AG04450 (cell line): Measurements from ENCODE around the gene DRD5. TPM values are rescaled to one million over a fixed set of nuclear protein-coding genes. Genes with fewer than 3 reads are reported as not detected.
"Not testable (repeated sequence)": the region's sequence is repeated elsewhere in the genome, so short reads cannot be mapped to it uniquely, and the experiment has no call there.

ENCODE experiments used
- CTCF ChIA-PET: fragments of 300-600, 350-600 bp; formaldehyde crosslinking; extraction: SDS; loops from one replicate; lab custom pipeline; 2022; ENCODE audit warnings: antibody characterized with exemption, inconsistent platforms; lab: Charles Lee
- POLR2A ChIA-PET: fragments of 350-600 bp; formaldehyde crosslinking; extraction: SDS; loops from one replicate; lab custom pipeline; 2021; ENCODE audit warnings: antibody characterized with exemption, inconsistent platforms; lab: Yijun Ruan, JAX
- DNase-seq: peaks from one replicate; pipeline ENCODE4 v3.0.0-alpha.2; 2011; ENCODE audit warnings: low read depth, low spot score
- H3K27ac ChIP-seq: one replicate; pipeline ENCODE4 v1.5.1; 2012; ENCODE audit warnings: low read depth, low read length, control low read depth
- H3K27me3 ChIP-seq: one replicate; pipeline ENCODE4 v1.6.0; 2012; ENCODE audit warnings: low read length; ENCODE audit not compliant: control insufficient read depth, insufficient read depth
- H3K4me3 ChIP-seq: 2 replicates; pipeline ENCODE4 v1.5.1; 2011; ENCODE audit warnings: mild to moderate bottlenecking, low read depth, low read length, control low read depth
- H3K9me3 ChIP-seq: 2 replicates; pipeline ENCODE4 v1.5.1; 2012; ENCODE audit warnings: low read length; ENCODE audit not compliant: control insufficient read depth, insufficient read depth
- polyA plus RNA-seq: library from polyadenylated mRNA; depleted of rRNA; stranded (reverse); fragments of >200 nt; gene quantifications from 2 replicates; pipeline ENCODE4 v1.2.3, GENCODE V29; 2011
- TF ChIP-seq, protein P1 (sequence below): IDR thresholded peaks from 2 replicates; pipeline ENCODE4 v1.5.1; 2011; ENCODE audit warnings: low read depth, low read length, control low read depth, inconsistent platforms

DRD5 gene
- polyA plus RNA-seq, 1 experiment, result not detected

DNA sequence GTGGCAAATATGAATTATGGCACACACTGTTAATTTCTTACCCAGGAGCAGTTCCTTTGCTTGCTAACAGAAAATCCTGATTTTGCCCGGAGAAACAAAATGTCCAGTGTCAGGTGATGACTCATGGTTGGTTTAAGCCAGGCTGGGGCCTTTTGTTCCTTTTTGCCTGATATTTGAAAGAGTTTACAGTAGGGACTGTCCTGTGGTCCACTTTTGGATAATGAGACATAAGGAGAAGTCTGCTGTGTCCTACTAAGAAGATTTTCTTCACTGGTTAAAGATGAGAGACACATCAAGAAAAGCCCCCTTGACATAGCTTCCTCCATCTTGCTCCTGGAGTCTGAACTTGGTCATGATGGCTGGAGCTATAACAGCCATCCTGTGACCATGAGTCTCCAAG, 12.1 kb upstream of the DRD5 start:
- TF ChIP-seq, protein P1, sequence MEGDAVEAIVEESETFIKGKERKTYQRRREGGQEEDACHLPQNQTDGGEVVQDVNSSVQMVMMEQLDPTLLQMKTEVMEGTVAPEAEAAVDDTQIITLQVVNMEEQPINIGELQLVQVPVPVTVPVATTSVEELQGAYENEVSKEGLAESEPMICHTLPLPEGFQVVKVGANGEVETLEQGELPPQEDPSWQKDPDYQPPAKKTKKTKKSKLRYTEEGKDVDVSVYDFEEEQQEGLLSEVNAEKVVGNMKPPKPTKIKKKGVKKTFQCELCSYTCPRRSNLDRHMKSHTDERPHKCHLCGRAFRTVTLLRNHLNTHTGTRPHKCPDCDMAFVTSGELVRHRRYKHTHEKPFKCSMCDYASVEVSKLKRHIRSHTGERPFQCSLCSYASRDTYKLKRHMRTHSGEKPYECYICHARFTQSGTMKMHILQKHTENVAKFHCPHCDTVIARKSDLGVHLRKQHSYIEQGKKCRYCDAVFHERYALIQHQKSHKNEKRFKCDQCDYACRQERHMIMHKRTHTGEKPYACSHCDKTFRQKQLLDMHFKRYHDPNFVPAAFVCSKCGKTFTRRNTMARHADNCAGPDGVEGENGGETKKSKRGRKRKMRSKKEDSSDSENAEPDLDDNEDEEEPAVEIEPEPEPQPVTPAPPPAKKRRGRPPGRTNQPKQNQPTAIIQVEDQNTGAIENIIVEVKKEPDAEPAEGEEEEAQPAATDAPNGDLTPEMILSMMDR, result no peak
- H3K4me3 ChIP-seq, result no peak overlapping the region
- POLR2A ChIA-PET, result no interaction called here
- no peaks in the 10 kb centered on the region for H3K27me3 ChIP-seq
- peaks cover 9% of the 10 kb centered on the region for H3K9me3 ChIP-seq
- CTCF ChIA-PET, result no interaction called here
- no peak overlapping the region for H3K27ac ChIP-seq
- no peak for DNase-seq

DNA sequence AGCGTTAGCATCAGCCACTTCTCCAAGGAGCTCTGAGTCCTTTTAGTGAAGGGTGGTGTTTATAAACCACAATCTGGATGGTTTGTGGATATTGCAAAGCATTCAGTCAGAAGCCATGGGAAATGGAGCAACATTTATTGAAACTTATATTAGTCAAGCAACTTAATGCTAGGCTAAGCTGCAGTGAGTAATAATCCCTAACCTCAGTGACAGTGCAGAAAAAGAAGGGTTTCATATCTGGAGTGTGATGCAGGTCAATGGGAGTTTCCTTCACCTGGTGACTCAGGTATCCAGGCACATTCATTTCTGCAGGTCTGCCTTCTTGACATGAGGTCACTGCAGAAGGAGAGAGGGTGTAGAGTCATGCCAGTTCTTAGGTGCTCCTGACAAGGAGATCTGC, 10.4 kb upstream of the DRD5 start:
- Histone ChIP-seq H3K27ac (no peak overlapping the region), H3K9me3 (peaks cover 18% of the 10 kb centered on the region), H3K4me3 (no peak overlapping the region), H3K27me3 (no peaks in the 10 kb centered on the region)
- ChIA-PET CTCF (no interaction called here), POLR2A (no interaction called here)
- no peak for DNase-seq
- TF ChIP-seq, protein P1, result no peak

DNA sequence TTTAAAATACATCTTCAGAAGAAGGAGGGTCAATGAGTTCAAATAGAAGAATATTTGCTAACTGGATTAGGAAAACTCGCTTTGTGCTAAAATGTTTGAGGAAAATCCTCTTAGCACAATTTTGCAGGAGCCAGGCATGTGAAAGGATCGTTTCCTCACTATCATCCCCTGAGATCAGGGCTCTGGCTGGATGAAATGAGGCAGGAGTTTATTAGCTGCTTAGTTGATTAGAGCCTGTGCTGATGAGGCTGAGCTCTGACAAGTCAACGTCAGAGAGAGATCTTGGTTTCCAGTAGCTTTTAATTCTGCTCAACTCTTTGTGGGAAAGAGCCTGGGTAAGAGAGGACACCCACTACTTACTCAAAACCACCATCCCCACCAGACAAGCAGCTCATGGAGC, 8.0 kb upstream of the DRD5 start:
- ChIA-PET CTCF (no interaction called here), POLR2A (no interaction called here)
- Histone ChIP-seq H3K27me3 (no peaks in the 10 kb centered on the region), H3K4me3 (no peak overlapping the region), H3K9me3 (peaks cover 15% of the 10 kb centered on the region), H3K27ac (no peak overlapping the region)
- no peak for DNase-seq
- TF ChIP-seq, protein P1, result no peak

DNA sequence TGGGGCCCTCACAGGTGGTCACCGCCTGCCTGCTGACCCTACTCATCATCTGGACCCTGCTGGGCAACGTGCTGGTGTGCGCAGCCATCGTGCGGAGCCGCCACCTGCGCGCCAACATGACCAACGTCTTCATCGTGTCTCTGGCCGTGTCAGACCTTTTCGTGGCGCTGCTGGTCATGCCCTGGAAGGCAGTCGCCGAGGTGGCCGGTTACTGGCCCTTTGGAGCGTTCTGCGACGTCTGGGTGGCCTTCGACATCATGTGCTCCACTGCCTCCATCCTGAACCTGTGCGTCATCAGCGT, 652 bp downstream of the DRD5 start:
- Histone ChIP-seq H3K27me3 (no peaks in the 10 kb centered on the region), H3K27ac (no peak overlapping the region), H3K9me3 (peaks cover 32% of the 10 kb centered on the region), H3K4me3 (no peak overlapping the region)
- ChIA-PET POLR2A (no interaction called here), CTCF (no interaction called here)
- DNase-seq, result no peak
- TF ChIP-seq, protein P1, result no peak

DNA sequence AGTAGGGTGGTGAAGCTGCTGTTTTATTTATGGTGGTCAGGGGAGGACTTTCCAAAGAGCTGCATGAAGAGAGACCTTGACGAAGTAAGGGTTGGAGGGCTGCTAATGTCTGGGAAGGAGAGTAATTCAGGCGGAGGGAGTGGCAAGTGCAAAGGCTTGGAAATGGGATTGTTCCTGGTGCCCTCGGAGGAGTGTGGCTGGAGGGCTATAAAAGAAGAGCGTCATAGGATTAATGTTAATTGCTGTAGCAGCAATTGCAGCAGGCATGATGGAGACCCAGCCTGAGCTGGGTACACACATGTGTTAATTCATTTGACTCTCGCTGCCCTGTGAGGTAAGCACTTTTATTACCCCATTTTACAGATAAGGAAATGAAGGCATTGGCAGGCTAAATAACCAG, 4.5 kb downstream of the DRD5 start:
- POLR2A ChIA-PET, DNase-seq: not testable (repeated sequence)

DNA sequence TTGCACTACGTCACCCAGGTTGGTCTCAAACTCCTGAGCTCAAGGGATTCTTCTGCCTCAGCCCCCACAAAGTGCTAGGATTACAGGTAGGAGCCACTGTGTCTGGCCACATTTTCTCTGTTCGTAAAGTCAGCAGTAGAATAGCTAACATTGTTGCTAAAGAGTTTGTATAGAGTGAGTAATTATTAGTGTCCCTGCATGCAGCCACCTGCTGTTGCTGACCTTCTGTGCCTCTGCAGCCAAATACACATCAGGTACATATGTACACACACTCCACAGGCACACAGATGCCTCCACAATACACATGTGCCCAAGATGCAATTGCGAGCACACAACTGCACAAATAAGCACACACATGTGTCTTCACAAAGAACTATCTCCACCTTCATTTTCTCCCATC, 10.9 kb downstream of the DRD5 start:
- CTCF ChIA-PET, result no interaction called here
- POLR2A ChIA-PET, result no interaction called here

More for the DNA sequence above, 4.5 kb downstream of the DRD5 start:
- H3K4me3 ChIP-seq, H3K27me3 ChIP-seq, CTCF ChIA-PET, H3K27ac ChIP-seq: not testable (repeated sequence)
- peaks cover 25% of the 10 kb centered on the region for H3K9me3 ChIP-seq

DNA sequence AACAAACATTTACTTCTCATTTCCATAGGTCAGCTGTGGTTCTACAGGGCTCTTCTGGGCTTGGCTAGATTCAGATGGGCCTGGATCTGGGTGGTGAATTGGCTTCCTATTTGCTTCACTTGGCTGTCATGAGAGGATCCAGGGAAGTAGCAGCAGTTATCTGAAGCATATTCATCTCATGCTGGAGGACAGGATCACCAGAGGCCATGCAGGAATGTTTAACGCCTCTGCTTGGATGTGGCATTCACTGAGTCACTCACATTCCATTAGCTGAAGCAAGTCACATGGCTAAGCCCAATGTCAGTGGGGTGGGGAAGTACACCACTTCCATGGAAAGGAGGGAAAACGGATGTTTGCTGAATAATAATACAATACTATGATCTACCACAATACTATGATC, 15.2 kb downstream of the DRD5 start:
- H3K4me3 ChIP-seq, DNase-seq, CTCF ChIA-PET, H3K27ac ChIP-seq, POLR2A ChIA-PET, H3K27me3 ChIP-seq: not testable (repeated sequence)
- peaks cover 20% of the 10 kb centered on the region; the same call in 1 of the 2 replicates for H3K9me3 ChIP-seq

More for the DNA sequence above, 10.9 kb downstream of the DRD5 start:
- TF ChIP-seq, protein P1, result no peak
- no peak for DNase-seq
- Histone ChIP-seq H3K9me3 (peaks cover 13% of the 10 kb centered on the region; the same call in 1 of the 2 replicates), H3K27ac (no peak overlapping the region), H3K27me3 (no peaks in the 10 kb centered on the region), H3K4me3 (no peak overlapping the region)
